OCI-LY3 (cell line): ENCODE measurements around the gene TMEM245.
A peak's percentile ranks its signal among the peaks of the same experiment; 100 is the strongest.

Source experiments
- H2AFZ ChIP-seq: fragments of 200-600, 300-600 bp; shearing (Covaris generic); 2 replicates; pipeline ENCODE4 v1.6.0; 2014; ENCODE audit warnings: antibody characterized with exemption, low read depth, low read length
- H3K27ac ChIP-seq: fragments of 200-600, 300-600 bp; sonication (generic); 2 replicates; pipeline ENCODE4 v1.5.1; 2014; ENCODE audit warnings: mild to moderate bottlenecking, low read length, moderate library complexity, mixed read lengths
- H3K27me3 ChIP-seq: fragments of 200-600, 300-600 bp; sonication (generic); 2 replicates; pipeline ENCODE4 v1.6.1; 2014; ENCODE audit warnings: low read depth, low read length, mixed read lengths
- H3K36me3 ChIP-seq: fragments of 200-600, 300-600 bp; sonication (generic); replicated peaks from 2 replicates; pipeline ENCODE3; 2014; ENCODE audit warnings: low read depth, low read length, mixed read lengths
- H3K4me1 ChIP-seq: fragments of 300-600, 200-600 bp; sonication (generic); 2 replicates; pipeline ENCODE4 v1.6.1; 2014; ENCODE audit warnings: low read length, mixed read lengths
- H3K4me2 ChIP-seq: fragments of 200-600, 300-600 bp; sonication (generic); 2 replicates; pipeline ENCODE4 v1.6.1; 2014; ENCODE audit warnings: low read length, mixed read lengths
- H3K4me3 ChIP-seq: fragments of 300-600, 200-600 bp; sonication (generic); 2 replicates; pipeline ENCODE4 v1.5.1; 2014; ENCODE audit warnings: antibody characterized with exemption, mild to moderate bottlenecking, low read length, moderate library complexity
- H3K79me2 ChIP-seq: fragments of 300-600, 200-600 bp; shearing (Covaris generic); 2 replicates; pipeline ENCODE4 v1.6.1; 2014; ENCODE audit warnings: mild to moderate bottlenecking, low read length, mixed read lengths
- H3K9ac ChIP-seq: fragments of 300-600, 200-600 bp; shearing (Covaris generic); 2 replicates; pipeline ENCODE4 v1.6.0; 2014; ENCODE audit warnings: mild to moderate bottlenecking, low read length, moderate library complexity
- H3K9me3 ChIP-seq: fragments of 200-600, 300-600 bp; shearing (Covaris generic); 2 replicates; pipeline ENCODE4 v1.6.1; 2014; ENCODE audit warnings: low read length, mixed read lengths; ENCODE audit not compliant: insufficient read depth
- H4K20me1 ChIP-seq: fragments of 200-600, 300-600 bp; sonication (generic); 2 replicates; pipeline ENCODE4 v1.6.1; 2016; ENCODE audit warnings: low read length, mixed read lengths; ENCODE audit not compliant: insufficient read depth
- EZH2phosphoT487 ChIP-seq: fragments of 200-600 bp; shearing (Covaris generic); IDR thresholded peaks from 2 replicates; pipeline ENCODE4 v1.6.1; 2018; ENCODE audit warnings: antibody characterized with exemption, mixed run types, low read depth
- TF ChIP-seq, protein P1 (sequence below): fragments of 200-600, 300-600 bp; sonication (generic); IDR thresholded peaks from 2 replicates; pipeline ENCODE4 v1.5.1; 2014; ENCODE audit warnings: antibody characterized with exemption, low read length, low read depth

The TMEM245 gene

DNA sequence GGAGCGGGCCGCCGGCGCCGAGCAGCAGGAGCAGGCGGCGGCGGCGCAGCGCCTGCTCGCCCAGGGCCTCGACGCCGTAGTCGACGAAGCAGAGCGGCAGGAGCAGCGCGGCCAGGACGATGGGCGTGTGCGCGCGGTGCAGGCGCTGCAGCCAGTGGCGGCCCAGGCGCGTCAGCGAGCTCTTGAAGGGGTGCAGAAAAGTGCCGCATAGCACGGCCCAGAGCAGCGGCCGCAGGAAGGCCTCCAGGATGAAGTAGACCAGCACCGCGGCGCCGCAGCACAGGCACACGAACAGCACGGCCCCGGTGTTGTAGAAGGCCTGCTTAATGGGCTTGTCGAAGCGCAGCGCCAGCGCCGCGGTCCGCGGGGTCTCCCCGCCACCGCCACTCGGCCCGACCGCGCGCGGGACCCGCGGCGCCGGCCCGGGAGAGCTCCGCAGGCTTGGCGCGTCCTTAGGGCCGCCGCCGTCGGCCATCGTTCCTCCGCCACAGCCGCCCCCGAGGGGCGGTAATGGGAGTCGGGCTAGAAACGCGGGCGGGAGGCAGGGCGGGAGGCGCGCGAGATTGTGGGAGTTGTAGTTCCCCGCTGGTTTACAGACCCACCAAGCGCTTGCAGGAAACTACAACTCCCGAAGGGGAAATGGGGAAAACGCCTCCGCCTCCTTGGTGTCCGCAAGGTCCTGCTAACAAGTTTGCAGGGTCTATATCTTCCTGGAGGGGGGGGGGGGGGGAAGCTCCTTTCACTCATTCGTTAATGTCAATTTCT is at the start of gene TMEM245:
Gene TMEM245, minus strand, starts transcription at position 509 of the 765 bp plus-strand sequence. Its CDS starts 34 bp downstream, at position 475.
- Histone ChIP-seq H3K9me3 (no peaks in the 10 kb centered on the region), H3K9ac (peak within 1 kb of the TSS; percentile 79), H3K4me3 (peak within 1 kb of the TSS; percentile 93), H3K27ac (peak within 1 kb of the TSS; percentile 36), H4K20me1 (peaks cover 36% of the 10 kb centered on the region), H3K4me2 (peak within 1 kb of the TSS; percentile 93), H3K79me2 (peaks cover 50% of the 10 kb centered on the region), H3K4me1 (peaks cover 32% of the 10 kb centered on the region), H3K36me3 (peaks cover 13% of the 10 kb centered on the region), H3K27me3 (no peaks in the 10 kb centered on the region), H2AFZ (peak within 1 kb of the TSS; percentile 90)
- TF ChIP-seq, protein P1, sequence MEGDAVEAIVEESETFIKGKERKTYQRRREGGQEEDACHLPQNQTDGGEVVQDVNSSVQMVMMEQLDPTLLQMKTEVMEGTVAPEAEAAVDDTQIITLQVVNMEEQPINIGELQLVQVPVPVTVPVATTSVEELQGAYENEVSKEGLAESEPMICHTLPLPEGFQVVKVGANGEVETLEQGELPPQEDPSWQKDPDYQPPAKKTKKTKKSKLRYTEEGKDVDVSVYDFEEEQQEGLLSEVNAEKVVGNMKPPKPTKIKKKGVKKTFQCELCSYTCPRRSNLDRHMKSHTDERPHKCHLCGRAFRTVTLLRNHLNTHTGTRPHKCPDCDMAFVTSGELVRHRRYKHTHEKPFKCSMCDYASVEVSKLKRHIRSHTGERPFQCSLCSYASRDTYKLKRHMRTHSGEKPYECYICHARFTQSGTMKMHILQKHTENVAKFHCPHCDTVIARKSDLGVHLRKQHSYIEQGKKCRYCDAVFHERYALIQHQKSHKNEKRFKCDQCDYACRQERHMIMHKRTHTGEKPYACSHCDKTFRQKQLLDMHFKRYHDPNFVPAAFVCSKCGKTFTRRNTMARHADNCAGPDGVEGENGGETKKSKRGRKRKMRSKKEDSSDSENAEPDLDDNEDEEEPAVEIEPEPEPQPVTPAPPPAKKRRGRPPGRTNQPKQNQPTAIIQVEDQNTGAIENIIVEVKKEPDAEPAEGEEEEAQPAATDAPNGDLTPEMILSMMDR, result no peak
- TF ChIP-seq EZH2phosphoT487, result no peak

DNA sequence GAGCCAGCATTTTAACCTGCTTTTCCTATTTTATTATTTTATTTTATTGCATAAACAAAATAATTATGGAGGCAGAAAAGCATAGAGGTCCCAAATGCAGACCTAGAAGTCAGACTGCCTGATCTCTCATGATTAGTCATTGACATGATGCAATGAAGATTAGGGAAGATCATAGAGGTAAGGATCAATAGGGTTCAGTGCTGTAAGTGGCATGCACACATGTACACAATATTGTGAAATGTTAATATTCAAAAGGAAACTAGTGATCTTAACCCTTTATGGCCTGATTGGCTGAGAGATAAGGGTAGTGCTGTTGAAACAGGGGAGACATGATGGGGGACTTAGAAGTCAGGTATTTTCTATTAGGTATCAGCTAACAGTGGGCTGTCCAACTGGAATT is 48.4 kb upstream of the TMEM245 start:
- Histone ChIP-seq H3K27ac (no peak overlapping the region), H3K27me3 (peaks cover 11% of the 10 kb centered on the region), H3K4me2 (no peak overlapping the region), H3K36me3 (no peaks in the 10 kb centered on the region), H3K4me3 (no peak overlapping the region), H3K79me2 (no peaks in the 10 kb centered on the region), H2AFZ (no peak overlapping the region), H3K4me1 (peaks cover 12% of the 10 kb centered on the region), H4K20me1 (no peaks in the 10 kb centered on the region), H3K9ac (no peak overlapping the region), H3K9me3 (no peaks in the 10 kb centered on the region)
- TF ChIP-seq EZH2phosphoT487, result no peak
- TF ChIP-seq, protein P1, result no peak

DNA sequence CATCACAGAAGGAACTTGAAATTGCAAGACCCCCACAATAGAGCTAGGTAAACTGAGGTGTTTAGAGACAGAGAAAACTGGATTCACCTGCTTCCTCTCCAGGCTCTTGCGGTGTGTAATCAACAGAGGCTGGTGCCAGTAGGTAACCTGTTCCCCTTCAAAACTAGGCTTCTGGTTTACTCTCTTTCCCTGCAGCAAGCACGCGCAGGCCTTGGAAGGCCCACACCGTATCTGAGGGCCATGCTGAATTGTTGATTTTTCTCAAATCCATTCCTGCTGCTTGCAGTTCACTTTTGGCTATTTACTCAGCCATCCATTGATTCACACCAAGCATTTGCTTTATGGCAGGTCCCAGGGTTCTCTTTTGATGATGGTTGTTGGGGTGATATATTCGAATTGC is 48.0 kb upstream of the TMEM245 start:
- H3K4me3 ChIP-seq, result no peak overlapping the region
- H3K4me1 ChIP-seq, result peaks cover 12% of the 10 kb centered on the region
- no peaks in the 10 kb centered on the region for H3K36me3 ChIP-seq
- H3K9ac ChIP-seq, result no peak overlapping the region
- H3K79me2 ChIP-seq, result no peaks in the 10 kb centered on the region
- H2AFZ ChIP-seq, result no peak overlapping the region
- no peaks in the 10 kb centered on the region for H4K20me1 ChIP-seq
- H3K27me3 ChIP-seq, result peaks cover 11% of the 10 kb centered on the region
- no peaks in the 10 kb centered on the region for H3K9me3 ChIP-seq
- H3K4me2 ChIP-seq, result no peak overlapping the region
- TF ChIP-seq EZH2phosphoT487, result no peak
- TF ChIP-seq, protein P1, result no peak
- H3K27ac ChIP-seq, result no peak overlapping the region

DNA sequence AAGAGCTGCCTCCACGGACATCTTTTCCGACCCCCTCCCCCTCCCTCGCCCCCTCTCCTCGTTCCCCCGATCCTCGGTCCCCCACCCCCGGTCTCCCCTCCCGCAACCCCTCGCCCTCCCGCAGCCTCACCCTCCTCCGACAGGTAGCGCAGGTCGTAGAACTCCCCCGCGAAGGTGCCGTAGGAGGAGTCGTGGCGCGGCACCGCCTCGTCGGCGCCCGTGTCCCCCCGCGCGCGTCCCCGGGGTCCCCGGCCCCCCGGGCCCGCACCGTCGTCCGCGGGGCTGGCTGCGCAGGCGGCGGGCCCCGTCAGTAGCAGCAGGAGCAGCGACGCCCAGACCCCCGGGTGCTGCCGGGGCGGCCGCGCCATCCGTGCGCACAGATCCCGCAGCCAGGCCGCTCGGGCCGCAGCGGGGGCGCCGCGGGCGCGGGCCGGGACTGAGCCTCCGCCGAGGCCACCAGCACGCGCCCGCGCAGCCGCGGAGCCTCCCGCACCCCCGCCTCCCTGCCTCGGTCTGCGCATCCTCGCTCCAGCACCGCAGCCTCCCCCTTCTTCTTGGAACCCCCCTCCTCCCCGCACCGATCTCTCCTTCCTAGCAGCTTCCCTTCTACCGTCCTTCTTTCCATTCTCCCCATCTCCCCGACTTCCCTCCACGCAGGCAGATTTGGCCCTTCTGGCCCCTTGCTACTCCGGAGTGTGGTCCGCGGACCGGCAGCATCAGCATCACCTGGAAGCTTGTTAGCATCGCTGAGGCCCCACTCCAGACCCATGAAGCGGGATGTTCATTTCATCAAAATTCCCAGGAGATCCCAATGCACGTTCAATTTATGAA is 47.2 kb upstream of the TMEM245 start, which contains the start of gene FRRS1L:
Gene FRRS1L, minus strand, starts transcription at position 479 of the 831 bp plus-strand sequence. Its CDS starts 111 bp downstream, at position 368.
- Histone ChIP-seq H3K4me1 (peaks cover 12% of the 10 kb centered on the region), H3K9me3 (no peaks in the 10 kb centered on the region), H3K9ac (no peak within 1 kb of the TSS), H4K20me1 (no peaks in the 10 kb centered on the region), H3K4me2 (no peak within 1 kb of the TSS), H3K27me3 (peaks cover 7% of the 10 kb centered on the region), H3K79me2 (no peaks in the 10 kb centered on the region), H2AFZ (no peak within 1 kb of the TSS), H3K27ac (no peak within 1 kb of the TSS), H3K4me3 (no peak within 1 kb of the TSS), H3K36me3 (no peaks in the 10 kb centered on the region)
- TF ChIP-seq, protein P1, result no peak
- no peak for TF ChIP-seq EZH2phosphoT487
